Stimulated activated naive CD4-positive, alpha-beta T cell treated with Interleukin-2 at 50 U/mL for 16 hours (primary cell): Measurements from ENCODE around the gene FAM118B.
"Not testable (repeated sequence)": the region's sequence is repeated elsewhere in the genome, so short reads cannot be mapped to it uniquely, and the experiment has no call there.

Experiments
- DNase-seq: peaks from one replicate; lab custom pipeline; 2025; lab: John Stamatoyannopoulos, UW

Gene FAM118B

GRCh38 chr11:126219547-126219946 is 8.0 kb downstream of the FAM118B start:
- DNase-seq = no peak

DNA sequence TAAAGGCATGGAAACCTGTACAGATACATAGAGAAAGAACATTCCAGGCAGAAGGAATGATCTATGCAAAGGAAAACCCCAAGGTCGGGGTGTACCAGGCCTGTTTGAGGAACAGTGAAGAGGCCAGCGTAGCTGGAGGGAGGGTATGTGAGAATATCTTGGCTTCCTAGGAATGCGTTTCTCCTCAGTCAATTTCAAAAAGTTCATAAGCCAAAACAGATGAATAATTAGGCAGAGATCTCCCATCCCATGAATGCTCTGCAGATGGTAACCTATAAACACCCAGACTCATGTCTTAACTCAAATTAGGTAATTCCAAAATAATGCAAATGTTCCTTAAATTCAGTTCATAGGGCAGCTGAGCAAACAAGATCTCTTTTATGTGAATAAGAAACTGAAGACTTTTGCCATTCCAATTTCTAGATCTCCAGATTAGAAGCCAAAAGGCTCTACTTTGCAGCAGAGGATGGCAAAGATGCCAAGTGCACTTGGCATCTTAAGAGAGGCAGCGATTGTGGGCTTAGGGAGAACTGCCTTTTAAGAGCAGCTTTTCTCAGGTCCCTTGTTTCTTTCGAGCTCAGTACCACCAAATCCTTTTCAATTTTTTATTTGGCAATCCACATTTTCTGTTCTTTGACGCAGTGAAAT is 13.2 kb downstream of the FAM118B start:
- DNase-seq = no peak

DNA sequence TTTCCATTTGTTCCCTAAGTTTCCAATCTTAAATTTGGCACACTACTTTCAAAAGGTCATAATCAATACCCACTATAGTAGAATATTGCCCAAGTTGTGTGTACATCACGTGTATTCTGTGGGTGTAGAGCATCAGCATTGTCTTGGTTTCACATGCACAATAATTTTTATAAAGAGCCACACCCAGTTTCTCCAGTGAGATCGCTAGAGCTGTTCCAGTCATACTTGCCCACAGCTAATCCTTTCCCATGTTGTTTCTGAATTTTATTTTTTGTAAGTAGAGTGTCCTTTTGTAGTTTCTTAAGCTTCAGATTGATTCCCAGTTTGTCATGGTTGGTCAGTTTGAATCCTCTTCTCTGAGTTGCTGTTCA is 13.7 kb downstream of the FAM118B start:
- DNase-seq = no peak

- DNase-seq = no peak
These were observed 14.9 kb downstream of the FAM118B start for GRCh38 chr11:126226334-126227084.

- DNase-seq = no peak
These were observed 18.4 kb downstream of the FAM118B start for GRCh38 chr11:126229858-126230540.

GRCh38 chr11:126231725-126232459 is 20.3 kb downstream of the FAM118B start:
- DNase-seq = no peak

- no peak for DNase-seq
These were observed 21.1 kb downstream of the FAM118B start for GRCh38 chr11:126232683-126233082.

- DNase-seq = no peak
These were observed 21.8 kb downstream of the FAM118B start for GRCh38 chr11:126233391-126233790.

- DNase-seq = no peak
These were observed 35.1 kb downstream of the FAM118B start for GRCh38 chr11:126246636-126247035.

- DNase-seq = no peak
These were observed 41.7 kb downstream of the FAM118B start for GRCh38 chr11:126253265-126253664.

- no peak for DNase-seq
These were observed 43.2 kb downstream of the FAM118B start for GRCh38 chr11:126254819-126255218.

GRCh38 chr11:126255507-126255906 is 43.9 kb downstream of the FAM118B start:
- not testable (repeated sequence) for DNase-seq

GRCh38 chr11:126256216-126256615 is 44.6 kb downstream of the FAM118B start:
- DNase-seq = no peak

DNA sequence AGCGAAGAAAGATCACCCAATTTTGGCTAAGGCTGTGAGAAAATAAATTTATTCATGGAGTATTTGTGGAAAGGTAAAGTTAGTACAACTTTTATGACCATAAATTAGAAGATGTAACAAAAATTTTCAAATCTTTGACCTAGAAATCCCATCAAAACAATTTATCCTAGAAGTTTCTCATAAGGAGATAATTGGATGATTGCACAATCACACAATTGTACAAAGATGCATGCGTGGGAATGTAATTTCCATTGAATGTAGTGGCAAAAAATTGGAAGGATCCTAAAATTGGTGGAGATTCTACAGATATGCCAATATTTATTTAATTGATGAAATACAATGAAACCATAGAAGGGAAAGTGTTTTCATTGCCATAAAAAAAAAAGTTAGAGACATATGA is 45.6 kb downstream of the FAM118B start:
- DNase-seq = no peak

DNA sequence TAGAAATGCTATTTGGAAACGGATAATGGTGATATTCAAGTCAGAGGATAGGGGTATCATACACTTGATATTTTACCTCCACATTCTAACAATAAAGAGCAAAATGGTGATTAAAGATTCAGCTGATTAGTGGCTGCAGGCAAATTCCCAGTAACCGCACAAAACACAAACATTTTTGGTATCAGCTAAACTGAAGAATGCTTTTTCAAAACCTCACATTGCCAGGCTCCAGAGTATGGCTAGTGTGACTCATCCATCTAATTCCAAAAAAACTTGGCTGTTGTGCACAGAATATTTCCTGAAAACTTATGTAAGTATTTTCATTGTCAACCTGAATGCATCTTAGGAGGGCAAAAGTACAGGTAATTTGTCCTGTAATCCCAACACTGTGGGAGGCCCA is 46.2 kb downstream of the FAM118B start:
- no peak for DNase-seq

DNA sequence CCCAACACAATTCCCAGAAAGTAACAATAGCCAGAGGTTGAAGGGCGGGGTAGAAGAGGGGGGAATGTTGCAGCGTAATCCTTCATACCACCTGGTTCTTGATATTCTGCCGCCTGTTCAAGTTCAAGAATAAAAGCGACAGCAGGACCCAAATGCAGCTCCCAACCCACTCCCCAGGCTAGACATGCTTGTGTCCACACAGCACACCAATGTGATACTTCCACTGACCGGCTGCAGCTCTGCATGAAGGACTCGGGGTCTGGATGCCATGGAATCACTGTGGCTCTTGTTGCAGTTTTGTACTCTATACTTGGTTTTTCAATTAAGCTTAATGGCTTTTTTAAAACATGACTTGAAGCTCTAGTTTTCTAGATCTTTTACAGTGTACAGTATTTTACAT is 50.6 kb downstream of the FAM118B start:
- DNase-seq = no peak

GRCh38 chr11:126263489-126263888 is 51.9 kb downstream of the FAM118B start:
- DNase-seq = no peak

- DNase-seq = no peak
These were observed 54.2 kb downstream of the FAM118B start for GRCh38 chr11:126265811-126266210.

DNA sequence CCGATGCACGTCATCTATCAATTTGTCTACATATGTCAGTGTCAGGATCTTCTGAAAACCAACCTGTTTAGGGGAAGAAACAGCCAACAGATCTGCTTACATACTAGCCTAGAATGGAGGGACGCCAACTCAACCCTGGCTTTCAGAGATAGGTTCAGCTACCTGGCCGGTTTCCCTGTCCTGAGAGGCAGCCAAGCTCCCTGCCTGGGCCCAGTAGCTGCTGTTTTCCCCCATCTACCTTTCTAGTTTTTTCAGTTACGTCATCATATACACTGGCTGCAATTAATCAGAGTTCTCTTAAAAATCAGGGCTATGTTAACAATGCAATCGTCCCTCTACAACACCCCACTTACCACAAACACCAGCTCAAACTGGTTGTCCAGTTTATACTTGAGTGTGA is 56.1 kb downstream of the FAM118B start:
- no peak for DNase-seq

DNA sequence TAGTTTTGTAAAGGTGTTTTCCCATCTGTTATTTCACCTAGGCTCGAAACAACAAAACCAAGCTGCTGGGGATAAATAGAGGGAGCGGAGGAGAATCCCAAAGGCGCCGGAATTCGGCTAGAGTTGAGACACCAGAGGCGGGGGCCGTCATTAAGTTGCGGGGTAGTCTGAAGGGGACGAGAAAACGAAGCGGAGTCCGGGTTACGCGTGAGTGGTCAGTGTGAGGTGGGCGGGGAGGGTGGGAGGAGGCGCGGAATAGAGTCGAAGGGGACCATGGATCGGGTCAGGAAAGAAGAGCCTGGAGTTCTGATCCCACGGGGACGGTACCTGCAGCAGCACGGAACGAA is 56.8 kb downstream of the FAM118B start:
- no peak for DNase-seq

DNA sequence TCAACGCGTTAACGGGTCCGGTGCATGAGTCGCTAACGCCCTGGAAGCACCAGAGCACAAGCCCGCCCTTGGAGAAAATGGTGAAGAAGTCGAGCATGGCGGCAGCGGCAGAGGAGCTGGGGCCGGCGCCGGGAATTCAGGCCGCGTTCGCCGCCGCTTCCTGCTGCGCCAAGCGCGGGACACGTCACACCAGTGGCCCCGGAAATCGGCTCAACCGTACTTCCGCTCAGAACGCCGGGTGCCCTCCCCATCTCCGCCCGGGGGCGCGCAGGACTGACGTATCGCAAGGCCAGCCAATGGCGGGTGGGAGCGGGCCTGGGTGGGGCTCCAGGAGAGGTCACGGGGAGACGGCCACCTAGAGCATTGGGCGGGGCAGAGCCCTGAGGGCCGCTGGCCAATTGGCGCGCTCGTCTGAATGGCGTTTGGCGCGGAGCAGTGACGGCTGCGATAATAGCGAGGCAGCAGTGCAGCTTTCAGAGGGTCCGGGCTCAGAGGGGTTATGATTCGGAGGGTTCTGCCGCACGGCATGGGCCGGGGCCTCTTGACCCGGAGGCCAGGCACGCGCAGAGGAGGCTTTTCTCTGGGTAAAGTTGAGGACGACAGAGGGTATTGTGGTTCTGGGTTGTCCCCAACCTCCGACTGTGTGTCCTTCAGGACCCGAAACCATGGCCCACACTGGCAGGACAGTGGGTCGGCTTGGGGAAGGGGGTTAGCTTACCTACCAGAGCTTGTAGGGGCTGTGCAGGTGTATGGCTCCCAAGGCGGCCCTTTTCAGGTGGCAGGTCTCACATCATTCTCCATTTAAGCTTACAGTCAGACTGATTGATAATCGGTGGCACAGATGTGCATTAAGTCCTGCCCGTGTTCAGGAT is 57.4 kb downstream of the FAM118B start, which contains the start of the genes FOXRED1 and SRPRA:
TSS of gene FOXRED1 (plus strand) at position 447 of the 872 bp plus-strand sequence. CDS start at position 500, 53 bp downstream.
TSS of gene SRPRA (minus strand) at position 188 of the 872 bp plus-strand sequence. CDS start at position 97, 91 bp downstream.
- peak; percentile 100 for DNase-seq
